Suprapubic skin (tissue), 4 donors: ENCODE data around the gene CAMK1D.

ENCODE experiments used
- EP300 ChIP-seq: sonication (generic); formaldehyde crosslinking; IDR thresholded peaks from one replicate; pipeline ENCODE4 v1.6.1; 2017; ENCODE audit warnings: antibody characterized with exemption
- POLR2A ChIP-seq, 2 donors: fragments of 450-650 bp; IDR thresholded peaks; one replicate each; pipeline ENCODE4 v1.6.1; 2017; ENCODE audit warnings: antibody characterized with exemption in 2 of 2, mild to moderate bottlenecking in 2 of 2, moderate library complexity in 2 of 2
- POLR2AphosphoS5 ChIP-seq, 3 donors: sonication (generic); formaldehyde crosslinking; IDR thresholded peaks; one replicate each; pipeline ENCODE4 v1.6.1; 2017; ENCODE audit warnings: antibody characterized with exemption in 3 of 3
- TF ChIP-seq, protein P1 (sequence below), 2 donors: fragments of 200-600 bp in 1 of 2; fragments of 450-650 bp in 1 of 2; sonication (generic) in 1 of 2; IDR thresholded peaks; one replicate each; pipeline ENCODE4 v1.5.1; 2016 to 2019; ENCODE audit warnings: antibody characterized with exemption in 2 of 2, mild to moderate bottlenecking in 1 of 2, moderate library complexity in 1 of 2

DNA sequence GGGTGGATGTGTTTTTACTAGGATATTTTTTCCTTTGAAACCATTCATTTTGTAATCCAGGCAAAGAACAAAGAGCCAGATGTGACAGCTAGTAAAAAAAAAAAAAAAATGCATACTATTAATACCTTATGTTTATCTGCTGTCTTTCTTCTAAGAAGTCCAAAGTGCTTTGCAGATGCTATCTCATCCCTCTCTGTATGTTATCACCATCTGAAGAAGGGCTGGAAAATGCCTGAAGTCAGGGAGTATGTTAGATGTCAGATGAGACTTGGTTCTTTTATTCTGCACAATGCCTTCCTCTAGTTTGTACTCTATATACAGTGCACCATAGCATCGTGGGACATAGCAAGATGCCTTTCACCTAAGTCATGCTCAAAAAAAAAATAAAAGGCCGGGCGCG is 10.4 kb upstream of the CAMK1D start:
- TF ChIP-seq, protein P1, sequence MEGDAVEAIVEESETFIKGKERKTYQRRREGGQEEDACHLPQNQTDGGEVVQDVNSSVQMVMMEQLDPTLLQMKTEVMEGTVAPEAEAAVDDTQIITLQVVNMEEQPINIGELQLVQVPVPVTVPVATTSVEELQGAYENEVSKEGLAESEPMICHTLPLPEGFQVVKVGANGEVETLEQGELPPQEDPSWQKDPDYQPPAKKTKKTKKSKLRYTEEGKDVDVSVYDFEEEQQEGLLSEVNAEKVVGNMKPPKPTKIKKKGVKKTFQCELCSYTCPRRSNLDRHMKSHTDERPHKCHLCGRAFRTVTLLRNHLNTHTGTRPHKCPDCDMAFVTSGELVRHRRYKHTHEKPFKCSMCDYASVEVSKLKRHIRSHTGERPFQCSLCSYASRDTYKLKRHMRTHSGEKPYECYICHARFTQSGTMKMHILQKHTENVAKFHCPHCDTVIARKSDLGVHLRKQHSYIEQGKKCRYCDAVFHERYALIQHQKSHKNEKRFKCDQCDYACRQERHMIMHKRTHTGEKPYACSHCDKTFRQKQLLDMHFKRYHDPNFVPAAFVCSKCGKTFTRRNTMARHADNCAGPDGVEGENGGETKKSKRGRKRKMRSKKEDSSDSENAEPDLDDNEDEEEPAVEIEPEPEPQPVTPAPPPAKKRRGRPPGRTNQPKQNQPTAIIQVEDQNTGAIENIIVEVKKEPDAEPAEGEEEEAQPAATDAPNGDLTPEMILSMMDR (IDR thresholded peaks at IDR 0.05): no peak
- TF ChIP-seq POLR2AphosphoS5 (IDR thresholded peaks at IDR 0.05) (no peak), POLR2A (IDR thresholded peaks at IDR 0.05) (no peak), EP300 (no peak)
